HG03175 (cell line): ENCODE measurements around the gene ENAH.

Experiments used
- ATAC-seq: cut with Tn5 transposase; IDR thresholded peaks from one replicate; pipeline ENCODE4 v1.9.1; 2021; ENCODE audit warnings: mild to moderate bottlenecking, moderate library complexity; ENCODE audit not compliant: unreplicated experiment

Gene ENAH

DNA sequence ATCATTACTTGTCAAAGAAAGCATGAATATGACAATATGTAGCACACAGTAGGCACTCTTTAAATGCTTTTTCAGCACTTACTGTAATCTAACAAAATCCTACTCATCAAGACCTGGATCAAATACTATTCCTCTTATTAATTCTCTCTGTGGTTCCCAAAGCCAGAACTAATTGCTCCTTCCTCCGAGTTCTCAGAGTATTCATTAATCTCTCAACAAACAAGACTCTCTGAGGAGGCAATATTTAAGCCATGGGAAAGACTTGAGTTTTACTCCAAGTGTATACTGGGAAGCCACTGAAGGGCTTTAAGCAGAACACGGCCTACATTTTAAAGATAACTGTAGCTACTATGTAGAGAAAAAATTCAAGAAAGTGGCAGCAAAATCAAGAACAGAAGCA, 79.7 kb downstream of the ENAH start:
- ATAC-seq, result no peak

DNA sequence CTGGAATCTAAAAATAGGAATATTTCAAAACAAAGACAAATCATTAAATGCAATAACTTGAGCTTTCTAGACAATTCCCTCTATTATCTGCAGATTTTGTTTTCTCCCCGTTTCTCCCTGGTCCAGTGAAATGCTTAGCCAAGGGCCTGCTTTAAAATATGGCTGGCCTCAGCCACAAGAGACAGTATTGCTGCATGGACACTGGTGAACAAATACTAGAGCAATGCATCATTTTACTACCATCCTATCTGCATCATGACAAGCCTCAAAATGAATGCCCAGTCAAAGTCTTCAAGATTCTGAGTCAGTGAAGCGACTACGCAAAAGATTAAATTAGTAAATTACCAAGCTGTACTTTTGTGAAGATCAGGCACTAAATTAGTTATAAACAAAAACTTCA, 80.5 kb downstream of the ENAH start:
- no peak for ATAC-seq

DNA sequence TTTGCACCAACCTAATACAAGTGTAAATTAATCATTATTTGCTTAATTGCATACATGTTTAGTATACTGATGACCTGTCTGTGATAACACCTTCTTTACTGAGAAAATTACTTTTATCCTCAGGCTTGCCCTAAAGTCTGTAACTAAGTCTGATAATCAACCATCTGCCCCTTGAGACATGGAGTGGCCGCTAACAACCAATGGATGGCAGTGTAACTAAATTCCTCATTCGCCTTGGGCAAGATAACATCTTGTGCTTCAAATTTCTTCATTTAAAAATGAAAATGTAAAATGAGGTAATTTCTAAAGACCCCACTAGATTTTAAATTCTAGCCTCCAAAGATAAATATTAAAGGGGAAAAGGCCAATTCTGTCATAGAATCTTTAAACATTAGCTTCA, 85.1 kb downstream of the ENAH start:
- no peak for ATAC-seq

DNA sequence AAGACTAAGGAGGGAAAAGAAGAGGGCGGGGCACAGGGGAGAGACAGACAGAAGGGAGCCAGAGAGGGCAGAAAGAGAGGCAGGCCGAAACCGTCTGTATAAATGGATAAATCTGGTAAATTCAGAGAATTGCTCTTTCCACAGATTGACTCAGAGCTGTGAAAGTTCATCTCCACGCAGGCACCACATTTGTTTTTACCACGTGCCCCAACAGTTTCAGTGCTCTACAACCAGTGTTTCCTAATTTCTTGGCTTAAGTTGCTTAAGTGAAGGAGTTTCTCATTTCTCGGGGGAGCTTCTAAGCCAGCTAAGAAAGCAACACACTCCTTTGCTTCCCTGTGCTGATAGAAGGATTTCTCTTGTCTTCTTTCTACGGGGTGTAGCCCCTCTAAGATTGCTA, 87.1 kb downstream of the ENAH start:
- ATAC-seq, result no peak

DNA sequence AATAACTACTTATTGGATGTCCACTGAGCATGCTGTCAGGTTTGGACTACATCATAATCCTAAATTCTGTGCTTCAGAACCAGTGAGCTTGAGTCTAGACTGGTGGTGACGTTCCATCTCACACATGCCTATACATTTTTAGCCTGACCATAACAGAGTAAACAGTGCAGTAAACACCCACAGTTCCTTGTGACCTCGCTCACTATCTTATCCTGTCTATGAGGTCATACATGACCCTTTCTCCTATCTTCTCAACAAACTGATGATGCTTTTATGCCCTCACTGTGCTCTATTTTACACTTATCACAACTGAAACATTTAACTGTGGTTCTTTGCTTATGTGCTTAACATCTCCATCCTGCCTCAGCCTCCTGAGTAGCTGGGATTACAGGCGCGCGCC, 91.2 kb downstream of the ENAH start:
- ATAC-seq, result no peak

DNA sequence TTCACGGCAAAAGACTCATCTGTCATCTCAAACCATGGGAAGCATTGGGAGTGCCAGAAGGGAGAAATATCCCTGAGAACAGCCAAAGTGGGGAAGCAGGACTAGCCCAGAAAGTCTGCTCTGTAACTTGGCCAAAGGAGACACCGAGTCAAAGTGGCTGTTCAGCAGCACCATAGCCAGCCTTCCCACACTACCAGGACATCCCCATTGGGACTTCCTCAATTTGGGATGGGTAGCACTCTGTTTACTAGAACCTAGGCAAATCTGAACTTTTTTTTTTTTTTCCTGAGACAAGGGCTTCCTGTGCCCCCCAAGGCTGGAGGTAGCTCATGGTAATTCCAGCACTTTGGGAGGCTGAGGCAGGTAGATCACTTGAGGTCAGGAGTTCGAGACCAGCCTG, 93.0 kb downstream of the ENAH start:
- ATAC-seq, result no peak

DNA sequence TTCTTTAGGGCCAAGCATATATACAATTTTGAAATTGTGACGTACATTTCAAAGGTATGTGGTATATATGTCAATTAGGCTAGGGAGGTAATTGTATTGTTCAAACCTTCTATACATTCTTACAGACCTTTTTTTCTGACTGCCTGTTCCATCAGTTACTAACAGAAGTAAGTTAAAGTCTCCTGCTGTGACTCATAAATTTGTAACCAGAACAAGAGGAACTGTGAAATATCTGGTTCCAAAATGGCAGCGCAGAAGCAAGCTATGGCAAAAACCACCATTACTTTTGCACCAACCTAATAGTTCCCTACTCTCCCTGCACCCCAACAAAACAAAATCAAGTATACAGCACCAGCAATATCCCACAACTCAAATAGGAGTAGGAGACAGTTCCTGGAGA, 93.6 kb downstream of the ENAH start:
- no peak for ATAC-seq

DNA sequence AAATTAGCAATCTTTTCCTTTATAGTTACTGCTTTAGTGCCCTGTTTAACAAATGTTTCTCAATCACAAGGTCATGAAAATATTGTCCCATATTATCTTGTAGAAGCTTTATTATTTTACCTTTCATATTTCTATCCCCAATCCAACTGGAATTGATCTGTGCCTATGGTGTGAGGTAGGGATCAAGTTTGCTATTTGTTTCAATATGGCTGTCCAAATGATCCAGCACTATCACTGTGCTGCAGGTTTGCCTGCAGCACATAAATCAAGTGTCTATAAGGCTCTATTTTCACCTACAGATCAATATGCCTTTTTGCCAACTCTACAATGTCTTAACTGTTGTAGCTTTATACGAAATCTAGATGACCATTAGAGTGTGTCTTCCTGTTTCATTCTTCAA, 96.2 kb downstream of the ENAH start:
- no peak for ATAC-seq

DNA sequence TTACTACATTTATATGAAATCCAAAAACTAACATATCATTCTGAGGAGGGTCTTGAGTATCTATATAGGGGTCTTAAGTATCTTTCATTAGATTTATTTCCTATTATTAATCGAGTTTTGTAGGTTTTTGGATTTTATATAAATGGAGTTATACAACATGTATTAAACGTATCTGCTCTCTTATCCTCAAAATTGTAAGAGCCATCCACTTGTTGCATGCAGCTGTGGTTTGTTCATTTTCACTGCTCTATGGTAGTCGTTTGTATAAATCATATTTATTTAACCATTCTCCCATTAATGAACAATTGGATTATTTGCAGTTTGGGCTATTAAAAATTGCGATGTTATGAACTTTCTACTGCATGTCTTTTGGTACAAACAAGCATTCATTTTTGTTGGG, 97.1 kb downstream of the ENAH start:
- ATAC-seq, result no peak

DNA sequence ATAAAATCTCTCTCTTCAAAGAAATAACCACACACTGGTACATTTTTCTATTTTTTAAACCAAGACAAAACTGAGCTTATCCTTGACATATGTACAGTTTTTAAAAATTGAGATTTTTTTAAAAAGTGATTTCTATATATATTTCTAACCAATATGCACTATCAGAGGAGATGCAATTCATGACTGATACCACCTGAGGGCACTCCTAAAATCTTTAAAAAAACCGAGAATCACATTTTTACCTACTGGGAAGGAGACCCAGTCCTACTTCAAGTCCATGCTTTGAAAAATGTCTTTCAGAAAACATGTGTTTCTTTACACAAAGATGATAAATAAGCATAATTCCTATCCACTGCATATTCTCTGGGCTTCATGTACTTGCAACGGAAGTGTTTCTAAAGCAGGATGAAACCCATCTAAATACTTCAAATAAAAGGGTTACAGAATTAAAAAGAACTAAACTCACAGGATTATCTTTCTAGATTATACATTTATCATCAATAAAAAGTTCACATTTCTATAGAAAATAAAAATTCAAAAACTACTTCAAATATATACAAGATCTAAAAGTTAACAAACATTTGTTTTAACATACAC, 98.6 kb downstream of the ENAH start:
- ATAC-seq, result no peak

DNA sequence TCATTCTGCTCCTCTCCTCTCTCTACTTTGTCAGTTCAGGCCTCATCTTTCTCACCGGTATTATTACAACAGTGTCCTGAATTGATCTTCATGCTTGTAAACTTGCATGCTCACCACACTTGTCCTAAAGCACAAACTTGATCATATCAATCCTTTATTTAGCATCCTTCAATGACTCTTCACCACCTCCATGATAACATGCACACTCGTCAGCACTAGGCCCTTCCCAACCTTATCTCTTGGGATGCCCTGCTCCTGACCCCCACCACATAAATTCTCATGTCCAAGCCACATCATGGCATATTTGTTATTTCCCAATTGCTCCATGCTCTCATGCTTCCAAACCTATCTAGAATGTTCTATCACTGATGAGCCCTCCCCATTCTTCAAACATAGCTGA, 103.1 kb downstream of the ENAH start:
- no peak for ATAC-seq

DNA sequence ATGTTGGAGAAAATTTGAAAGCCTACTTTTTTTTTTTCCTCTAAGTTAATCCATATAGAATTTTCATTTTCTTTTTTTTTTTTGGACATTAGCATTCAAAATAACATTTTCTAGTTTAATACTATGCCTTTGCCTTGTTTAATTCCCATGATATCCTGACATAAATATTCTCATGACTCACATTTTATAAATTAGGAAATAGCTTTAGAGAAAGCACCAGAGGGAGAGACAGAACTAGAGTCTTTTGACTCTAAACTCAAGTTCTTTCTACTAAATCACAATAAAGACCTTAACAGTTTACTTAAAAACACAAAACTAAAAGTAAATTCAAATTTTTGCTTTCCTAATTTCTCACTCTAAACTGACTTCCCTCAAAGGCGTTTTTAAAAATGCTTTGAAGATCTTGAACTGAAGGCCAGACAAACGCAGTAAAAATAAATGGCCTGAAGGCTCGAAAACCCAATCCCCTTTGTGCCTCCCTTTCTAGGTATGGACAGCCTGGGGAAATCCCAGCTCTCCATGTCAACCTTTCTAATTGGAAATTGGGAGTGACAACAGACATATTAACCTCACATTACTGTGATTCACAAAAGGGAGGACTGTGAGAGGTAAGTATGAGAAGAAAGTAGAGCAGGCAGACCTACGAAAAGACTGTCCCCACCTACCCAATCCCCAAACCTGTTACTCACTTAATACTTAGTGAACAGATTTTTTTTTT, 104.6 kb downstream of the ENAH start:
- no peak for ATAC-seq

DNA sequence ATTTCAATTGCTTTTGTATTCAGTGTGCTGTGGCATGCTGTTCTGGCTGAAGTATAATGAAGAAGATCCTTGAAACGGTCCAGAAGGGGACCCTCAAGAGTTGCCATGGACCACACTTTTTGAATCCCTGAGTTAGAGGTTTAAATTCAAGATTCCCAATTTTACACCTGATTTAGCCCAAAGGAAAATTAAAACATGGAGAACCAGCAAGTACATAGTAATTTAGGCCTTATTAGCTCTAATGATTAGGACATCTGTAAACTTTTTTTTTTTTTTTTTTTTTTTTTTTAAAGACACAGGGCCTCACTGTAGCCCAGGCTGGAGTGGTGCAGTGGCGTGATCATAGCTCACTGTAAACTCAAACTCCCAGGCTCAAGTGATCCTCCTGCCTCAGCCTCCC, 107.3 kb downstream of the ENAH start:
- ATAC-seq, result no peak

DNA sequence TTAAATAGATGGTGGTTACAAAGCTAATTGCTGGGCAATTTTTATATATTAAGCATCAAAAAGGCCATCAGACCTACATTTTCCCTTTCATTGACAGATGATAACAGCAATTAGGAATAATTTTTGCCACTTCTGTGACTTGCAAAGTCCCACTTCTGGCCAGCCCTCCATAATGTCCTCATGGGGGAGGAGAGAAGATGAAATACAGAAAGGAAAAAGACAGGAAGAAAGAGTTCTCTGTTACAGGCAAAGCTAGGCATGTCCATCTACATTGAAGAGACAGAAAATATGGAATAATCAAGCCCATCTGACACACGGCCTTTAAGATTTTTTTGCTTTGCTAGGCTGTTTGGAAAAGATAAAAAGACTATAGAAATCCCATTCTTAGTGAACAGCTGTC, 108.0 kb downstream of the ENAH start:
- no peak for ATAC-seq

DNA sequence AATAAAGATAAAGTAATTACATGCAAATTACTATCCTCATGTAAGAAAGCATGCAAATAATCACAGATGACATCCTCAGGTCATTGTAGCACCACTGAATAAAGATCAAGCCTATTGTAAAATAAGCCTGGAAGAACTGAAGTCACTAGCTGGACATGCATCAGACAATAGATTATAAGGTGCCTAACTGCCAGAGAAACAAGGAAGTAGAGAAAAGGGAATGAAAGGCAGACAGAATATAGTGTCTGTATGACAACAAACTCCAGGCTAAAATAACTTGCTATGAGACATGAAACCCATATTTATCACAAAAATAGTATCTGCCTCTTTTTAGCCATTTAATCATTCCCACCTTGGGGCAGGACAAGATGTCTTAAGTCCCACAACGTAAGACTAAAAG, 108.7 kb downstream of the ENAH start:
- ATAC-seq, result no peak

DNA sequence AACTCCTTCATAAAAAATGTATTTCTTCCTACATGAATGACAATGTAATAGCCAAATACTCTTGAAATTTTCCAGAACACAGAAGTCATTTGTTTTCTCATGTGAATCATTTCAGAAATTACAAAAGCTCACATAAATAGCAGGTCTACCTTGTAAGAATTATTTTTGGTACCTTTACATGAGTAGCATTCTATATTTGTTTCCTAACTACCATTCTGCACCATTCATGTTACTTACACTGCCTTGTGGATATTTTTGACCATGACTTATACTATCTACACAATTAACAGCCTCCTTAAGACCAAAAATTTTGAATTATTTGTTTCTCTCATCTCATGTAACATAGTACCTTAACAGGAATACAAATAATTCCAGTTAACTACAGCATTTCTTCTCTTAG, 109.6 kb downstream of the ENAH start:
- no peak for ATAC-seq

DNA sequence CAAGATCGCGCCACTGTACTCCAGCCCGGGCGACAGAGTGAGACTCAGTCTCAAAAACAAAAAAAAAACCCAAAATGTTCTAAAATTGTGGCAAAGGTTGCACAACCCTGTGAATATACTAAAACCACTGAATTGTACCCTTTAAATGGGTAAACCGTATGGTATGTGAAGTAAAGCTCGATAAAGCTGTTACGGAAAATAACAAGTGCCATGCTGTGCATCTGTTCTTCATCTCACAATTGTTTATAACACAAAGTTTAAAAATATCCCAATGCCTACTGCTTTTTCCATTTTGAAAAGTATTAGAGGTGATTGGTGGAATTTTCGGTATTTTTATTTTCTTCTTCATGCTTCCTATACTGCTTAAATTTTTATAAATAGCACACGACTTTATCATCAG, 111.5 kb downstream of the ENAH start:
- ATAC-seq, result no peak

DNA sequence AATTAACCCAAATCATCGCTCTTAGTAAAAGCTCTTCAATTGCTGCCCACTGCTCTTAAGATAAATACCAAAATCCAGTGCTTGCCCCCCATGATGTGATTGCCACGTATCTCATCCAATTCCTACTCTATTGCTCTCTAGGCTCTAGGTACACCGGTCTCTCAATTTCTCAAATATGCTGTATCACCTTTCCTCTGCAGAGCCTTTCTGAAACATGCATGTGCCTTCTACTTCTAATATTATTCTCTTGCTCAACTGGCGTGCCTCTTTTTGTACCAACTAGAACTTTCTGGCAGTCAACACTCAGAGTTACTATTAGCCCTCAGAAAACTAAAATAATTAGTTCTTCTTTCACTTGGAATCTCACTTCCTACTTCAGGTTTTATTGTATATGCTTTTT, 113.3 kb downstream of the ENAH start:
- ATAC-seq, result no peak

DNA sequence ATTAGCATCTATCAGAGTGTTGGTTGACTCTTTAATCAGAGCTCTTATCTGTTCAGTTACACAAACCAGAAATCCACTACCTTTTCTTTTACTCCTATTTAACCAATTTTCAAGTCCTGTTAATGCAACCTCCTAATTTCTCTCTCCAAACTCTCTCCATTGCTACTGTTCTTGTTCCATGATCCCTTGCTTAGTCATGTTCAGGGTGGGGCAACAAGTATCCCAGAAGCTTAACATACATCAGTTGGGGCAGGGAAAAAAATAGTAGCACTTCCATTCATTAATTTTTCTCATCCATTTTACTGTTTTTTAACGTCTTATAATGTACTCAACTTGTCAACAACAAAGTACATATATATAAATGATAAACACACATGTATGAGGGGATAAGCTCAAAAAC, 113.9 kb downstream of the ENAH start:
- ATAC-seq, result no peak

DNA sequence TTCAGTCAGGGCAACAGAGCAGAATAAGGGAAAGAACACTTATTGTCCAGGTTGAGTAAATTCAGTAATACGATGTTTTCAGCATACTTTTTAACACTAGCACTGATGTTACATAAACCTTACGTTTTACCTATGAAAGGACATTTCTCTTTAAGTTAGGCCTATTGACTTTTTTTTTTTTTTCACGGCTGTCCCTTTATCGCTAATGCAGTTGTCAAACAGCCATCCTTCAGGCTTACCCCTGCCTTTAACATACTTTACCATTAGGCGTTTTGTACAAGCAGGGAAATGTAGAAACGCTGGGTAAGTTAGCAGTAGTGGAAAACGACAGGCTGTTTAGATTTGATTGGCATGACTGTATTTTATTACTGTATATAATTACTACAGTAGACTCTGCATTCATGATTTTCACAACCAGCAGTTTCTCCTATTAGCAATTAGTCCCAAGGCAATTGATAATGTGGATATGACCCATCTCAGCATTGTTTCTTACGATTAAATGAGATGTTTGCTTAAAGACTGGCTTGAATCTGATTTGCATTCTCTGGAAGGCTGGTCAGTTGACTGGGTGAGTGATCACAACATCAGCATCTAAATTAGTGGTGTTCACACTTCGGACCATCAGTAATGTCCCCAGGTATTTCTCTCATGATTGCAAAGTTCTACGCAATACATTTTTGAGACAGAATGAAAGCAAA, 115.2 kb downstream of the ENAH start:
- no peak for ATAC-seq

DNA sequence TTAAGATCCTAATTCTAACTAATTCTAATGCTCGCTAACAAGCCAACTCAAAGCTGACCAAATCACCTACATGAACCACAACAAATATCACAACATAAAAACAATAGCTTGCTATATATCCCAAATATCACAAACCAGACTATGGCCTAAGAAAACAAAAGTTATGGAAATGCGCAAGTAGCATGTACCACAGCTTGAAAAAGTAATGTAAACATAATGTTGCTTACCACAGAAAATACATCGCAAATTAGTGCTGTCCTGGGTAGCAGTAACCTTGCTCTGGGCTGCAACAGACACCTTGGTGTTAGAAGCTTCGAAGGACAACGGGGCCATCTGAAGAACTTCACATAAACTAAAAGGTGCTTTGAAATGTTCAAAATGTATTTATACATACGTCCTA, 117.6 kb downstream of the ENAH start:
- no peak for ATAC-seq

DNA sequence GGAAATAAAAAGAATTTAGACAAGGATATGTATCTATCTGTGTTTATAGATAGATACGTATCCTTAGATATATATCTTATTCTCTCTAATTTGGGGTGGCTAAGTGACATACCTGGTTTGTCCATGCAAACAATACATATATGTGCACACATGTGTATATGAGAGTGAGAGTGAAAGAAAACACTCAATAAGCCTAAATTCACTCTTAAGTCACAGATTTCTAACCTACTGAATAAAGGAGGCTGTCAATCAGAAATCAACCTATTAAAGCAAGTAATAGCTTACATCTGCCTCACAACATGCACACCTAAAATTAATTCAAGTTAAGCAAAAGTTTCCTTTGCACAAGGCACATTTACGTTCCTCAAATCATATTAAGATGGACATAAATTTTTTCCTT, 118.2 kb downstream of the ENAH start:
- ATAC-seq, result no peak

DNA sequence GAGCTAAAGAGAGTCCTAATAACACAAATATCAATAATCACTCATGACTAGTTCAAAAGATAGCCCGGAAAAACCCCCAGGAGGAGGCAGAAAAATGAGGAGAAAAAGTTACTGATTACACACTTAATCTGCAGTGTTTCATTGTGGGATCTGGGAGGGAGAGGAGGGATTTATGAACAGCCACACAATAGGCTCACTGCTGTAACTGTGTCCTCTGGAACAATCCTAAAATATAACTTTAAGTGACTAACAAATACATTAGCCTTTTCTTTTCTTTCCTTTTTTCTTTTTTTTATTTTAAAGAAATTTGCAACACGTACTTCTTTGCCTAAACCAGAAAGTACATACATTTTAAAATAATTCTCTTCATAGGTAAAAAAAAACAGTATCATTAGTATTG, 118.8 kb downstream of the ENAH start:
- no peak for ATAC-seq
